Osteoblast (primary cell): ENCODE results near the gene ACSF3. TPM values are rescaled to one million over a fixed set of nuclear protein-coding genes. Genes with fewer than 3 reads are reported as not detected.

Experiments used
- DNase-seq: peaks from one replicate; pipeline ENCODE4 v3.0.0; 2011; ENCODE audit warnings: low spot score, mixed read lengths; ENCODE audit not compliant: insufficient read length; ENCODE audit errors: missing footprints
- H2AFZ ChIP-seq: 2 replicates; pipeline ENCODE4 v1.6.0; 2011; ENCODE audit warnings: mild to moderate bottlenecking, low read length
- H3K27ac ChIP-seq: 2 replicates; pipeline ENCODE4 v1.5.1; 2011; ENCODE audit warnings: mild to moderate bottlenecking, low read depth, low read length, moderate library complexity
- H3K27me3 ChIP-seq: 2 replicates; pipeline ENCODE4 v1.6.0; 2012; ENCODE audit warnings: mild to moderate bottlenecking, control low read depth, inconsistent platforms, low read length, moderate library complexity; ENCODE audit not compliant: insufficient read depth
- H3K36me3 ChIP-seq: 2 replicates; pipeline ENCODE4 v1.5.1; 2011; ENCODE audit warnings: mild to moderate bottlenecking, low read length, control low read depth, moderate library complexity; ENCODE audit not compliant: insufficient read depth
- H3K4me1 ChIP-seq: 2 replicates; pipeline ENCODE4 v1.5.1; 2011; ENCODE audit warnings: mild to moderate bottlenecking, low read length, control low read depth, moderate library complexity; ENCODE audit not compliant: insufficient read depth
- H3K4me2 ChIP-seq: 2 replicates; pipeline ENCODE4 v1.6.0; 2011; ENCODE audit warnings: mild to moderate bottlenecking, low read length; ENCODE audit not compliant: insufficient read depth
- H3K4me3 ChIP-seq: fragments of 200-600 bp; sonication (generic); 3 replicates; pipeline ENCODE4 v1.5.1; 2012; ENCODE audit warnings: mild to moderate bottlenecking, low read length, inconsistent platforms; ENCODE audit not compliant: insufficient read depth
- H3K79me2 ChIP-seq: 2 replicates; pipeline ENCODE4 v1.6.0; 2012; ENCODE audit warnings: mild to moderate bottlenecking, low read length, control low read depth, inconsistent platforms; ENCODE audit not compliant: insufficient read depth
- H3K9me3 ChIP-seq: 2 replicates; pipeline ENCODE4 v1.5.1; 2011; ENCODE audit warnings: low read depth, low read length, control low read depth
- H4K20me1 ChIP-seq: 2 replicates; pipeline ENCODE4 v1.6.0; 2012; ENCODE audit warnings: mild to moderate bottlenecking, low read length, control low read depth; ENCODE audit not compliant: insufficient read depth
- CTCF ChIP-seq: IDR thresholded peaks from 2 replicates; pipeline ENCODE4 v1.5.1; 2011; ENCODE audit warnings: mild to moderate bottlenecking, low read depth, low read length, moderate library complexity; ENCODE audit errors: extremely low read depth
- total RNA-seq: library from RNA; depleted of rRNA; stranded (reverse); fragments of >200 nt; gene quantifications from 2 replicates; pipeline ENCODE4 v1.2.3, GENCODE V29; 2012

Gene ACSF3
- total RNA-seq, 1 donor: 29.3 TPM

GRCh38 chr16:89175280-89176146, 81.9 kb downstream of the ACSF3 start:
- H3K4me2 ChIP-seq: peak overlapping the region; percentile 4
- peak; percentile 89 for DNase-seq
- H3K79me2 ChIP-seq: no peaks in the 10 kb centered on the region
- H3K36me3 ChIP-seq: no peaks in the 10 kb centered on the region
- H2AFZ ChIP-seq: peak overlapping the region; percentile 76
- no peaks in the 10 kb centered on the region for H3K9me3 ChIP-seq
- no peak overlapping the region for H3K4me3 ChIP-seq
- no peaks in the 10 kb centered on the region for H4K20me1 ChIP-seq
- H3K27me3 ChIP-seq: peaks cover 5% of the 10 kb centered on the region
- H3K27ac ChIP-seq: no peak overlapping the region
- TF ChIP-seq CTCF: no peak
- peaks cover 11% of the 10 kb centered on the region for H3K4me1 ChIP-seq

- peaks cover 5% of the 10 kb centered on the region for H3K27me3 ChIP-seq
- H3K36me3 ChIP-seq: no peaks in the 10 kb centered on the region
- no peak overlapping the region for H3K4me2 ChIP-seq
- peak overlapping the region; percentile 15 for H2AFZ ChIP-seq
- H3K79me2 ChIP-seq: no peaks in the 10 kb centered on the region
- peaks cover 11% of the 10 kb centered on the region for H3K4me1 ChIP-seq
- no peaks in the 10 kb centered on the region for H3K9me3 ChIP-seq
- H3K27ac ChIP-seq: no peak overlapping the region
- H4K20me1 ChIP-seq: no peaks in the 10 kb centered on the region
- TF ChIP-seq CTCF: no peak
- no peak overlapping the region for H3K4me3 ChIP-seq
- no peak for DNase-seq
Observed at GRCh38 chr16:89176147-89176690, 82.6 kb downstream of the ACSF3 start.

- H3K79me2 ChIP-seq: no peaks in the 10 kb centered on the region
- no peak overlapping the region for H3K27ac ChIP-seq
- H3K4me2 ChIP-seq: no peak overlapping the region
- H3K36me3 ChIP-seq: no peaks in the 10 kb centered on the region
- no peak for DNase-seq
- no peak overlapping the region for H2AFZ ChIP-seq
- peaks cover 4% of the 10 kb centered on the region for H3K27me3 ChIP-seq
- H3K4me3 ChIP-seq: no peak overlapping the region
- H3K4me1 ChIP-seq: peaks cover 11% of the 10 kb centered on the region
- H3K9me3 ChIP-seq: no peaks in the 10 kb centered on the region
- no peak for TF ChIP-seq CTCF
- H4K20me1 ChIP-seq: no peaks in the 10 kb centered on the region
Observed at GRCh38 chr16:89176717-89177116, 83.1 kb downstream of the ACSF3 start.

- no peaks in the 10 kb centered on the region for H3K27me3 ChIP-seq
- no peaks in the 10 kb centered on the region for H3K9me3 ChIP-seq
- no peak overlapping the region for H3K27ac ChIP-seq
- no peak for DNase-seq
- no peak overlapping the region for H3K4me3 ChIP-seq
- H2AFZ ChIP-seq: no peak overlapping the region
- no peaks in the 10 kb centered on the region for H3K79me2 ChIP-seq
- H3K36me3 ChIP-seq: no peaks in the 10 kb centered on the region
- no peaks in the 10 kb centered on the region for H4K20me1 ChIP-seq
- H3K4me2 ChIP-seq: no peak overlapping the region
- peaks cover 11% of the 10 kb centered on the region for H3K4me1 ChIP-seq
- no peak for TF ChIP-seq CTCF
Observed at GRCh38 chr16:89177501-89177900, 83.8 kb downstream of the ACSF3 start.
